Endodermal cell (in vitro differentiated cells): ENCODE data around the gene SART1. TPM values are rescaled to one million over a fixed set of nuclear protein-coding genes. Genes with fewer than 3 reads are reported as not detected.

Source experiments
- DNase-seq: peaks from one replicate; pipeline ENCODE4 v3.0.0-alpha.2; 2017
- H3K27ac ChIP-seq: 2 replicates; pipeline ENCODE4 v1.5.1; 2013; ENCODE audit warnings: mild to moderate bottlenecking, low read depth, low read length, moderate library complexity
- H3K27me3 ChIP-seq: 2 replicates; pipeline ENCODE4 v1.6.1; 2013; ENCODE audit warnings: mild to moderate bottlenecking, low read length, moderate library complexity; ENCODE audit not compliant: insufficient read depth, control insufficient read depth, poor library complexity, severe bottlenecking
- H3K36me3 ChIP-seq: 2 replicates; pipeline ENCODE4 v1.7.0; 2013; ENCODE audit warnings: mild to moderate bottlenecking, low read length, moderate library complexity; ENCODE audit not compliant: control insufficient read depth, insufficient read depth
- H3K4me1 ChIP-seq: one replicate; pipeline ENCODE4 v1.7.0; 2013; ENCODE audit warnings: low read length; ENCODE audit not compliant: control insufficient read depth, insufficient read depth
- H3K4me3 ChIP-seq: 2 replicates; pipeline ENCODE4 v1.5.1; 2013; ENCODE audit warnings: mild to moderate bottlenecking, low read length, moderate library complexity
- H3K9ac ChIP-seq: 2 replicates; pipeline ENCODE4 v1.6.1; 2013; ENCODE audit warnings: mild to moderate bottlenecking, low read length, moderate library complexity; ENCODE audit not compliant: poor library complexity, severe bottlenecking; ENCODE audit errors: extremely low read depth
- H3K9me3 ChIP-seq: 2 replicates; pipeline ENCODE4 v1.6.1; 2013; ENCODE audit warnings: mild to moderate bottlenecking, low read length, moderate library complexity; ENCODE audit not compliant: control insufficient read depth
- H3K27ac Mint-ChIP-seq: 2 replicates; pipeline ENCODE4 v1.8.0; 2020; ENCODE audit warnings: mixed read lengths
- H3K27me3 Mint-ChIP-seq: 2 replicates; pipeline ENCODE4 v1.8.0; 2021; ENCODE audit warnings: mild to moderate bottlenecking, mixed read lengths; ENCODE audit not compliant: insufficient read depth
- H3K36me3 Mint-ChIP-seq: 2 replicates; pipeline ENCODE4 v1.8.0; 2020; ENCODE audit warnings: low read depth, mixed read lengths
- H3K4me1 Mint-ChIP-seq: 2 replicates; pipeline ENCODE4 v1.8.0; 2020; ENCODE audit warnings: mixed read lengths
- H3K4me3 Mint-ChIP-seq: 2 replicates; pipeline ENCODE4 v1.8.0; 2020; ENCODE audit warnings: mild to moderate bottlenecking, moderate library complexity, mixed read lengths
- H3K9me3 Mint-ChIP-seq: 2 replicates; pipeline ENCODE4 v1.8.0; 2020; ENCODE audit warnings: mild to moderate bottlenecking, mixed read lengths
- WGBS, 2 experiments: methylation state at CpG; one replicate each; pipeline versions ENCODE4 v1.1.5 to v1.1.7; 2013; ENCODE audit warnings: missing lambda C conversion rate in 2 of 2, mixed read lengths in 1 of 2; ENCODE audit not compliant: insufficient coverage in 1 of 2, insufficient read length in 1 of 2; 5-methylcytosine and 5-hydroxymethylcytosine counted together
- total RNA-seq, 2 donors: library from RNA; stranded (reverse); fragmentation: NEBNext Ultra II Directional in 1 of 2; extraction: Animal tissue kit (Norgen Biotek cat#: 25700) in 1 of 2; gene quantifications; 2 replicates in 1 of 2; 3 replicates in 1 of 2; pipeline ENCODE4 v1.2.1, GENCODE V29; 2021
- TF ChIP-seq, protein P1 (sequence below): fragments of 200-600 bp; sonication (generic); conservative IDR thresholded peaks from 2 replicates; pipeline ENCODE4 v1.5.0; 2021; ENCODE audit warnings: antibody characterized with exemption, mild to moderate bottlenecking

Gene SART1
- total RNA-seq, 2 donors from 2014 or later = 50.6 to 52.0 TPM

DNA sequence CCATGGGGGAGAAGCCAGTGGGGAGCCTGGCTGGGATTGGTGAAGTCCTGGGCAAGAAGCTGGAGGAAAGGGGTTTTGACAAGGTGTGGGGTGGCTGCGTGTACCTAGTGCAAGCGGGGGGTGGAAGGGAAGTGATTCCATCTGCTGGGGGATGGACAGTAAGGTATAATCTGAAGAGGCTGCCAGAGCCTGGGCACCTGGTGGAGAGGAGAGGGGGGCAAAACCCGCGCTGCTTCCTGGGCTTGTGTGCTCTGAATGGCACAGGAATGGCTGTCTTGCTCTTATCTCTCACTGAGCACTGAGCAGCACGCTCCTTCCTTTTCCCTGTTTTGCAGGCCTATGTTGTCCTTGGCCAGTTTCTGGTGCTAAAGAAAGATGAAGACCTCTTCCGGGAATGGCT is 41.8 kb downstream of the SART1 start:
- Histone ChIP-seq H3K27me3 (no peaks in the 10 kb centered on the region), H3K4me1 (peaks cover 26% of the 10 kb centered on the region), H3K27ac (no peak overlapping the region), H3K36me3 (peaks cover 44% of the 10 kb centered on the region), H3K9ac (peak overlapping the region; percentile 65), H3K9me3 (no peaks in the 10 kb centered on the region), H3K4me3 (peak overlapping the region; percentile 94)
- WGBS, 2 experiments = 85 to 97% methylated on average over 6 of the region's 6 CpGs
- H3K36me3 Mint-ChIP-seq = peaks cover 41% of the 10 kb centered on the region
- H3K4me3 Mint-ChIP-seq = peak overlapping the region; percentile 94
- H3K4me1 Mint-ChIP-seq = peaks cover 39% of the 10 kb centered on the region
- peak overlapping the region; percentile 79 for H3K27ac Mint-ChIP-seq
- TF ChIP-seq, protein P1, sequence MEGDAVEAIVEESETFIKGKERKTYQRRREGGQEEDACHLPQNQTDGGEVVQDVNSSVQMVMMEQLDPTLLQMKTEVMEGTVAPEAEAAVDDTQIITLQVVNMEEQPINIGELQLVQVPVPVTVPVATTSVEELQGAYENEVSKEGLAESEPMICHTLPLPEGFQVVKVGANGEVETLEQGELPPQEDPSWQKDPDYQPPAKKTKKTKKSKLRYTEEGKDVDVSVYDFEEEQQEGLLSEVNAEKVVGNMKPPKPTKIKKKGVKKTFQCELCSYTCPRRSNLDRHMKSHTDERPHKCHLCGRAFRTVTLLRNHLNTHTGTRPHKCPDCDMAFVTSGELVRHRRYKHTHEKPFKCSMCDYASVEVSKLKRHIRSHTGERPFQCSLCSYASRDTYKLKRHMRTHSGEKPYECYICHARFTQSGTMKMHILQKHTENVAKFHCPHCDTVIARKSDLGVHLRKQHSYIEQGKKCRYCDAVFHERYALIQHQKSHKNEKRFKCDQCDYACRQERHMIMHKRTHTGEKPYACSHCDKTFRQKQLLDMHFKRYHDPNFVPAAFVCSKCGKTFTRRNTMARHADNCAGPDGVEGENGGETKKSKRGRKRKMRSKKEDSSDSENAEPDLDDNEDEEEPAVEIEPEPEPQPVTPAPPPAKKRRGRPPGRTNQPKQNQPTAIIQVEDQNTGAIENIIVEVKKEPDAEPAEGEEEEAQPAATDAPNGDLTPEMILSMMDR = no peak
- DNase-seq = no peak
- H3K27me3 Mint-ChIP-seq = no peaks in the 10 kb centered on the region
- no peaks in the 10 kb centered on the region for H3K9me3 Mint-ChIP-seq

GRCh38 chr11:66004186-66004585 is 42.7 kb downstream of the SART1 start:
- no peak overlapping the region for H3K9ac ChIP-seq
- H3K27ac ChIP-seq = no peak overlapping the region
- H3K36me3 Mint-ChIP-seq = peaks cover 32% of the 10 kb centered on the region
- H3K27me3 Mint-ChIP-seq = no peaks in the 10 kb centered on the region
- no peak overlapping the region for H3K4me3 ChIP-seq
- no peak overlapping the region for H3K27ac Mint-ChIP-seq
- H3K36me3 ChIP-seq = peaks cover 35% of the 10 kb centered on the region
- no peak for DNase-seq
- H3K4me1 Mint-ChIP-seq = peaks cover 48% of the 10 kb centered on the region
- WGBS, 2 experiments = 86% methylated on average over 4 of the region's 4 CpGs; no CpG with 5 or more reads in 1 of the 2 experiments
- TF ChIP-seq, protein P1 = no peak
- H3K9me3 ChIP-seq = no peaks in the 10 kb centered on the region
- H3K4me3 Mint-ChIP-seq = peak overlapping the region; percentile 94
- no peaks in the 10 kb centered on the region for H3K27me3 ChIP-seq
- H3K4me1 ChIP-seq = peaks cover 33% of the 10 kb centered on the region
- H3K9me3 Mint-ChIP-seq = no peaks in the 10 kb centered on the region

DNA sequence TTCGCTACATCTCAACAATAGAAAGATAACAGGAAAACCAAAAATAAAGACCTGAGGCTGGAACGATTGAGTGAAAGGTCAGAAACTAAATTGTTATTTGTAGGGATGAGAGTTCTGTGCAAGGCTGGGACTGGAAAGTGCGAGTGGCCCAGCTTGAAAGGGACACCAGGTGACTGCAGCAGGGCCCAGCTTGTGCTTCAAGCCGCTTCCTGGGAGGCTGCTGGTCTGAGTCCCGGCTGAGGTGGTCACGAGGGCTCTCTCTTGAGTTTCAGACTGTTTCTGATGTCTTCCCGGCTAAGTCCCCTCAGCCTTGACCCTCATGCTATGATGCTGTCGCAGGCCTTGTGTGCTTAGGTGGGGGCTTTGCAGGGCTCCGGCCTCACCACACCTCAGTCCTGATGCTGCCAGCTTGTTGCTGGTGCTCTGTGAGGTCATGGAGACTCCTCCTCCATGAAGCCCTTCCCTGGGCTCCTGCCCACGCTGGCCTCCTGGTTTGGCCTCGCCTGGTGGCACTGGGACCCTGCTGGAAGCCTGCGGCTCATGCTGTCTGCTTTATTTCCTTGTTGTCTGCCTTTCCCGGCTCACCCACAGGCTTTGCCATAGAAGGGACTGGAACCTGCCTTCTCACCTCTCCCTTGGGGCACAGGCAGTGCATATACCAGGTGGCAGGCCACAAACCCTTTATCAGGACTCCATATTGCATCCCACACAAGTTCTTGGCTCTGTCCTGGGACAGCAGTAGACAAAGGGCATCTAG is 44.8 kb downstream of the SART1 start:
- Mint-ChIP-seq H3K27ac (peak overlapping the region; percentile 95), H3K4me1 (peaks cover 48% of the 10 kb centered on the region), H3K27me3 (peaks cover 2% of the 10 kb centered on the region), H3K4me3 (peak overlapping the region; percentile 12), H3K36me3 (peaks cover 19% of the 10 kb centered on the region), H3K9me3 (no peaks in the 10 kb centered on the region)
- DNase-seq = peak; percentile 64
- whole genome bisulfite sequencing, 2 experiments = 86 to 87% methylated on average over 10 to 13 of the region's 13 CpGs
- Histone ChIP-seq H3K4me1 (peaks cover 27% of the 10 kb centered on the region), H3K36me3 (peaks cover 22% of the 10 kb centered on the region), H3K27ac (no peak overlapping the region), H3K27me3 (no peaks in the 10 kb centered on the region), H3K4me3 (no peak overlapping the region), H3K9me3 (no peaks in the 10 kb centered on the region), H3K9ac (no peak overlapping the region)
- TF ChIP-seq, protein P1 = no peak
